ENCODE results near the gene SLC10A3.
A peak's percentile ranks its signal among the peaks of the same experiment; 100 is the strongest.

Gene SLC10A3

GRCh38 chrX:154490414-154491083 is at the start of gene SLC10A3:
Gene SLC10A3 (minus strand): TSS chrX:154490629. CDS start chrX:154488940, 1,689 bp downstream.
- peak; percentile 96 for DNase-seq

- DNase-seq = no peak
Measured at GRCh38 chrX:154539077-154539476, 48.6 kb upstream of the SLC10A3 start.

GRCh38 chrX:154535892-154536291 is 45.5 kb upstream of the SLC10A3 start:
- DNase-seq = no peak

DNA sequence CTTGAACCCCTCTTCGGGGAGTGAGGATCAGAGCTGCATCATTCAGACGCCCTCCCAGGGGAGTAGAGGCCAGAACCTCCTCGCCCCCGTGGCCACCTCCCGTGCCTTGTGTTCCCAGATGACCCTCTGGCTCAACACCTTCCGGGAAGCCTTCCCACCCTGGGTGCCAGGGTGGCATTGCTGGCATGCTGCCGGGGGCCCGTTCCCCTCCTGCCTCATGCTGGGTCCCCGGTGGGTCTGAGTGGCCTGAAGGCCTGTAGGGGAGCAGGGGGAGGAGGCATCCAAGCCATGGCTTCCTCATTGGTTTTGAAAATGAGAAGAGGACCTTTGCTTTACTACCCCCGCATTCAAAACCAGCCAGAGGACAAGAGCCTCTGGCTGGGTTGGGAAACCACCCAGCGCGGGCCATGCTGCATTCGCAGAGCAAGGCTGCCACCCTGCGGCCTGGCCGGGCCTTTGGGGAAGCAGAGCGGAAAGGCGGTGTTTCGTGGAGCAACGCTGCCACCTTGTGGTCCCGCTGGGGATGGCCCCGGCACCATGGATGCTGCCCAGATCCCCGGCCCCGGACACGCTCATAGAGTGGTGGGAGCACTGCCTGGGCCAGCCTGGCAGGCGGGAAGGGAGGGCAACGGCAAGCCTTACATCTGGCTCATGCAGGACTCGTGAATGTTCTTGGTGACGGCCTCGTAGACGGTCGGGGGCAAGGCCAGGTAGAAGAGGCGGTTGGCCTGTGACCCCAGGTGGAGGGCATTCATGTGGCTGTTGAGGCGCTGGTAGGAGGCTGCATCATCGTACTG is 44.3 kb upstream of the SLC10A3 start:
- peak; percentile 91 for DNase-seq

DNA sequence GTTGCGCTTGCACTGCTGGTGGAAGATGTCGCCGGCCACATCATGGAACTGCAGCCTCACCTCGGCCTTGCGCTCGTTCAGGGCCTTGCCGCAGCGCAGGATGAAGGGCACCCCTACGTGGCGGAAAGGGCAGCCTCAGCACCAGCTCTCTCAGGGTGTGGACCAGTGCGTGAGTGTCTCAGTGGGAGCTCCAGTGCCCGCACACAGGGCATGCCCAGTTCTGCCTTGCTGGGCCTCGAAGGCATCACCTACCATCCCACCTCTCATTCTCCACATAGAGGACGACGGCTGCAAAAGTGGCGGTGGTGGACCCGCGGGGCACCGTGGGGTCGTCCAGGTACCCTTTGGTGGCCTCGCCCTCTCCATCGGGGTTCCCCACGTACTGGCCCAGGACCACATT is 42.3 kb upstream of the SLC10A3 start:
- no peak for DNase-seq

DNA sequence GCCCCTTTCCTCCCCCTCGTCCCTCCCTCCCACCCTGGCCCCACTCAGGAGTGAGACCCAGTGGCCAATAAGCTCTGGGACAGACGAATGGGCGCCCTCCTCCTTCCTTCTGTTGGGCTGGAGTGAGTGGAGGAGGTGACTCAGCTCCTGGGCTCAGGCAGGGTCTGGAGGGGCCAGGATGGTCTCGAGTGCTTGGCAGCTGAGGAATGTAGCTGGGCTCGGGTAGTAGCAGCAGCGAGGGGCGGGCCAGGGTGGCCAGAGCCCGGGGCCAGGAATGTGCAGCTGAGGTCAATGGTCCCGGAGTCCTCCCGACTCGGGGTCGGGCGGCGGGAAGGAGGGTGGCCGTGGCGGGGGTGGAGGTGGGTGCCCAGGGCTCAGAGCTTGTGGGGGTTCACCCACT is 41.2 kb upstream of the SLC10A3 start:
- DNase-seq = no peak

GRCh38 chrX:154530286-154530685 is 39.9 kb upstream of the SLC10A3 start:
- DNase-seq = no peak

DNA sequence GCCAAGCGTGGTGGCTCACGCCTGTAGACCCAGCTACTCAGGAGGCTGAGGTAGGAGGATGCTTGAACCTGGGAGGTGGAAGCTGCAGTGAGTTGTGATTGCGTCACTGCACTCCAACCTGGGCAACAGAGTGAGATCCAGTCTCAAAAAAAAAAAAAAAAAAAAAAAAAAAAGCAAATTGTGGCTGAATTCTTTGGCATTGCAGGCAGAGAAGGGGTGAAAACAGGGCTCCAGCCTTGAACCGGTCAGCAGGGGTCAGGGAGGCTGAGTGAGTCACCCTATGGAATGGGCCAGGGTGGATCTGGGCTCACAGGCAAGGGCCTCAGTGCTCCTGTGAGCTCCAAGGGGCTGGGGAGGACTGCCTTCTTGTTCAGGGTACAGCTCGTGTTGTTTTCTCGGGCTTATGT is 38.8 kb upstream of the SLC10A3 start:
- no peak for DNase-seq

DNA sequence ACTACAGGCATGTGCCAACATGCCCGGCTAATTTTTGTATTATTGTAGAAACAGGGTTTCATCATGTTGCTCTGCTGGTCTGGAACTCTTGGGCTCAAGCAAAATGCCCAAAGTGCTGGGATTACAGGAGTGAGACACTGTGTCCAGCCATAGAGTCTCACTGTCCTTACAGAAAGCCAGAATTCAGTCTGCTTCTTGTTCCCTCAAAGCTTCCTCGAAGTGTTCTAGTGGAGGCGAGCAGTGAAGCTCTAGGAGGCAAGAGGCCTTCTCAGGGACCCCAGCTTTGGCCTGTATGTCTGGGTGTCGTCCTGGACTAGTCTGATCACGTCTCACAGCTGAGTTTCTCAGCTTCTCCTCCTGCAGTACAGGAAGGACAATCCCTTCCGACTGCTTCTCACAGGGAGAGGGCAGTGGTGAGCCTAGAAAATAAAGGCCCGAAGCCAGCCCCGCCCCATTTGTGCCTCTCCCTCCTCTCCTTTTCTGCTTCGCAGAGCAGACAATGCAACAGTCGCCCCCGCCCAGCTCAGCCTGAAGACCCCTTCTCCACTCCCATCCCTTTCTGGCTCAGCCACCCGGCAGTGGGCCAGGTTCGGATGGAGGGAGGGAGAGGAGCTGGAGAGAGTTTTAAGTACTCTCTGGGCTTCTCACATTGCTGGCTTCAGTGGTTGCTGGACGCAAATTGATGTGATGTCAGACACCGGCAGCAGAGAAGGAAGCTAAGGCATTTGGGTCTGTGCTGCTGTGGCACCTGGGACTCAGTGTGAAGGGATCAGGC is 36.7 kb upstream of the SLC10A3 start:
- peak; percentile 87 for DNase-seq

- no peak for DNase-seq
Measured at GRCh38 chrX:154525606-154526490, 35.4 kb upstream of the SLC10A3 start.

DNA sequence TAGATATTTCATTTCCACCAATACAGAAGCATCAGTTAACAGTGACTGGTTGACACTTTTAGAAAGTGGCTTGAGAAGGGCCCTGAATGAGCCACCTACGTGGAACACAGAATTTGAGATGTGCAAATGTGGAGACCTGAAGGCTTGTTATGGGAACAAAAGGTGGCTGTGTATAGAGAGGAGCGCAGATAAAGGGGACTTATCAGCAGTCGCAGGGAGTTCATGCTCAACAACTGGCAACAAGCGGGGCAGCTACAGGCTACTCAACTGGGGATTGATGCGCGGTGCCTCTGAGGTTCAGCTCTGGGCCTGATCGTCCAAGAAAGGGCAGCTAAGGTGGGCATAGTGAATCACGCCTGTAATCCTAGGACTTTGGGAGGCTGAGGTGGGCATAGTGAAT is 29.0 kb upstream of the SLC10A3 start:
- DNase-seq = no peak

DNA sequence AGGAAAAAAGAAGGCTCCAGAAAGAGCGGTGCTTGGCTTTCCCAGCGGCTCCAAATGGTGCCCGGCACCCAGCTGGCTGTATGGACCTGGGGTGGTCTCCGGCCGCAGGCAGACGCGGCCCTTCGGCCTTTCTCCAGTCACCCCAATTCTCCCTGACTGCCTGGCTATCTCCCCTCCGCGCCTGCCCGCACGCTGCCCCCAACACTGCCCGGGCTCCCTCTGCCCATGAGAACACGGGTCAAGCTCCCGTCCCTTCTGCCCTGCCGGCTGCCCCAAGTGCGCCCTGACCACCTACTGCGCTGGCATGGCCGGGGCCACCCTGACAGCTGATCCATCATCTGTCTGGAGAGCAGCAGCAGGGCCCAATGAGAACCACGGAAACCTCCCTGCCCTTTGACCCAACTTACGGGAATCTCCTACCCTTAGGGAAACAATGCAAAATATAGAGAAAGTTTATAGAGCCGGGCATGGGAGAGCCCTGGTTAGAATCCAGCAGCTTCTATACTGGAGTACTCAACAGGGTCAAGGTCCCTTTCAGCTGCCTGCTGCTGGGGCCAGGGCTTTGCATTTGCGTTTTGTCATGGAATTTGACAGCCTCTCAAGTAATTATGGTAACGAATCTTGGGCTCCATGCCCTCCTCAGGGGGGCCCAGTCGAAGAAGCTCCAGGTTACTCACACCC is 26.8 kb upstream of the SLC10A3 start:
- DNase-seq = no peak

DNA sequence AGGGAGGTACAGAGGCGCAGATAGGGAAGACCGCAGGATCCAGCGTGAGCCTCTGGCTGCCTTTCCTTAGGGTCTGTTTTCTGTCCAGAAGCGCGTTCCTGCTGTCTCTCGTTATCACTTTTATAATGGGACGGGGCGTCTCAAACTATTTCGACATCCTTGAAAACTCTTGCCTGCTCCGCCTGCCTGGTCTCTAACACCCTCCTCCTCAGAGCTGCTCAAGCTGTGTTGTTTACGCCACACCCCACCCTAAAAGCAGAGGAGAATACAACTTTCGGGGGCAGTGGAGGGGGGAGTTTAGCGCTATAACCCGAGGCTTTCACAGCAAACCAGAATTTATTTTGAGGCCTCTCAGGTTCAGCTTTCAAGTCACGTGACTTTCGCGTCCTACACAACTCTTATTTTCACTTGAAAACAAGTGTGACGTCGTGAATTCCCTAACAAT is 26.2 kb upstream of the SLC10A3 start:
- DNase-seq = peak; percentile 79

DNA sequence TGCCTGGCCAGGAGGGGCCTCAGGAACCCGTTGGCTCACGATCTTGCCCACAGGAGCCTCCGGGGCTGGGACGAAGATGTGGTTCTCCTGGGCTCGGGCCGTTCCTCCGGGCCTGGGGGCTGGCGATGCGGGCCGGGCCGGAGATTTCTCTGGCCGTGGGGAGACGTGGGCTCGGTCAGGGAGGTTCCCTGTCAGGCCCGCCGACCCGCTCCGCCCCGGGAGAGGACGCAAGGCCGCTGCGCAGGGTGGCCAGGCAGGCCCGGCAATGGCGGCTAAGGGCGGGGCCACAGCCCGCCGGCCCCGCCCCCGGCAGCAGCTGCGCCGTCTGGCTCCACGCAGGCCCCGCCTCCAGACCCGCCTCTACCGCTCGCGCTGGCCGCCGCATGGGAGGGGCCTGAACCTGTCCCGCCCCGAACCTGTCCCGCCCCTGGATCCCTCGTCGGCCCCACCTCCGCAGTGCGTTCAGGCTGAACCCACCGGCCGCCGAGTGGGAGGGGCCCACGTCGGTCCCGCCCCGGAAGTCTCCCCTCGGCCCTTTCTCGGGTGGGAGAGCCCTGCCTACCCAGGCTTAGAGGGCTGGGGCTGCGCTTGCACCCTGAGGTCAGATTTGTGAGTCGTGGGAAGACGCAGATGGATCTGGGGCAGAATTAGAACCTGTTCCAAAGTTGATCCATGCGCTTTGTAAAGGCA is 25.7 kb upstream of the SLC10A3 start, which contains the start of gene FAM3A:
FAM3A (minus strand) TSS at position 267 of the 690 bp plus-strand sequence. CDS start 460 bp downstream, outside the sequence.
- DNase-seq = peak; percentile 93

GRCh38 chrX:154515090-154515965 is 24.9 kb upstream of the SLC10A3 start:
- DNase-seq = peak; percentile 23

DNA sequence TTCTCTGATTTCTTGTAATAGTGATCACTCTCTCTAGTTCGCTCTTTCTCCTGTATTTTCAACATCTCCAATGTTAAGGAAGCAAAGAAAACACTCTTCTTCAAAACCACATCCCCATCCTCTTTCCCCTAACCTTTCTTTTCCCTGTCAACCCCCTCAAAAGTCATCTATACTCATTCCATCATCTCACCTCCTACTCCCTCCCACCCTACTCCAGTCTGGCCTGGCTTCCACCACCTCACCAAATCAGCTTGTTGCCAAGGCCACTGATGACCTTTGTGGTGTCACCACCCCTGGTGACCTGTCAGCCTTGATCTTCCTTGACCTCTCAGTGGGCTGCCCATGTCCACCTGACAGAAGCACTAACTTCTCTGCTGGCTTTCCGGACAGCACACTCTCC is 23.3 kb upstream of the SLC10A3 start:
- no peak for DNase-seq

DNA sequence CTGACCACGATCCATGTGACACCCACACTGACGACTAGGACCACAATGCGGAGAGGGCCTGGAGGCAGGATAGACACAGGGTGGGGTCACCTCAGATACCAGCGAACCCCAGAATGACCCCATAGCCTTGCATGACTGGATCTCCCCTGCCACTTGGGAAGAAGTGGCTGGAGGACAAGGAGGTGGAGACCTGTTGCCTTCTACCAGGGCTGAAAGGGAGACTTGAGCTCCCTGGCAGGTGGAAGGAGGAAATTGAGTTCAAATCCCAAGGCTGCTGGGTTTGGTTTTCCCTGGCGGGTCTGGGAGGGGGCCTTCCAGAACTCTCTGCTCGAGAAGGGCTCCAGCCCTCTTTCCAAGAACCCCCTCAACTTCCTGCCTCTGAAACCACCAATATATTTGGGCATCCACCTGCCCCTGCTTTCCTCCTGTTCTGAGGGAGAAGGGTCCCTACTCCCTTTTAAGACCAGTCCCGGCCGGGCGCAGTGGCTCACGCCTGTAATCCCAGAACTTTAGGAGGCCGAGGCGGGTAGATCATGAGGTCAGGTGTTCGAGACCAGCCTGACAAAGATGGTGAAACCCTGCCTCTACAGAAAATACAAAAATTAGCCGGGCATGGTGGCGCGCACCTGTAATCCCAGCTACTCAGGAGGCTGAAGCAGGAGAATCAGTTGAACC is 22.6 kb upstream of the SLC10A3 start:
- no peak for DNase-seq

DNA sequence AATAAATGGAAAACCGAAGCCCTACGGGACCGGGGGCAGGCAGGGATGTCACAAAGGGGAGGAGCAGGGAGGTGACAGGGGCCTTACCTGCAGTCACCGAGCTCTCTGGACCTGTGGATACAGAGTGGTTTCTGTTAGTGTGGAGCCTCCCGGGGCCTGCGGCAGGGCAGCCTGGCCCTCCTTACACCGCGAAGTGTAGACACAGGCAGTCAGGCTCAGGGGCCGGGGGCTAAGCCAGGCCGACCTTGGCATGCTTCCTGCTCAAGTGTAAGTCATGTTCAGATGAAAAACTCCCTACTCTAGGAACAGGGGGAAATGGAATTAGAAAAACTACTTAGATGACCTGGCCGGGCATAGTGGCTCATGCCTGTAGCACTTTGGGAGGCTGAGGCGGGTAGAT is 21.3 kb upstream of the SLC10A3 start:
- DNase-seq = no peak

DNA sequence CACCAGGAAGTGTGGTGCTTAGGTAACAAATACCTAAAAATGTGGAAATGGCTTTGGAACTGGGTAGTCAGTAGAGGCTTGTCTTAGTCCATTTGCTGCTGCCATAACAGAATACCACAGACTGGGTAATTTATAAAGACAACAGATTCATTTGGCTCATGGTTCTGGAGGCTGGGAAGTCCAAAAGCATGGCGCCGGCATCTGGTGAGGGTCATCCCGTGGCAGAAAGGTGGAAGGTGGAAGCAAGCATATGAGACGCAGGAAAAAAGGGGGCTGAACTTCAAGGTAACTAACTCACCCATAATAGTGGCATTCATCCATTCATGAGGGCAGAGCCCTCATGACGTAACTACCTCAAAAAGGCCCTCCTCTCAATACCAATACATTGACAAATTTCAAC is 19.0 kb upstream of the SLC10A3 start:
- DNase-seq = no peak

- DNase-seq = no peak
Measured at GRCh38 chrX:154508384-154508745, 17.9 kb upstream of the SLC10A3 start.

Measured in OCI-M1 (cell line).